ENCODE measurements around the gene P2RX7. TPM values are rescaled to one million over a fixed set of nuclear protein-coding genes. Genes with fewer than 3 reads are reported as not detected.

Gene P2RX7
- total RNA-seq, 2 donors from 2014 or later: 1.4 to 11.8 TPM

GRCh38 chr12:121167232-121167820 lies 34.6 kb downstream of the P2RX7 start:
- no peaks in the 10 kb centered on the region for H3K9me3 ChIP-seq
- TF ChIP-seq POLR2A (IDR thresholded peaks at IDR 0.05) (no peak), POLR2AphosphoS5 (IDR thresholded peaks at IDR 0.05) (no peak)
- TF ChIP-seq, protein P1, sequence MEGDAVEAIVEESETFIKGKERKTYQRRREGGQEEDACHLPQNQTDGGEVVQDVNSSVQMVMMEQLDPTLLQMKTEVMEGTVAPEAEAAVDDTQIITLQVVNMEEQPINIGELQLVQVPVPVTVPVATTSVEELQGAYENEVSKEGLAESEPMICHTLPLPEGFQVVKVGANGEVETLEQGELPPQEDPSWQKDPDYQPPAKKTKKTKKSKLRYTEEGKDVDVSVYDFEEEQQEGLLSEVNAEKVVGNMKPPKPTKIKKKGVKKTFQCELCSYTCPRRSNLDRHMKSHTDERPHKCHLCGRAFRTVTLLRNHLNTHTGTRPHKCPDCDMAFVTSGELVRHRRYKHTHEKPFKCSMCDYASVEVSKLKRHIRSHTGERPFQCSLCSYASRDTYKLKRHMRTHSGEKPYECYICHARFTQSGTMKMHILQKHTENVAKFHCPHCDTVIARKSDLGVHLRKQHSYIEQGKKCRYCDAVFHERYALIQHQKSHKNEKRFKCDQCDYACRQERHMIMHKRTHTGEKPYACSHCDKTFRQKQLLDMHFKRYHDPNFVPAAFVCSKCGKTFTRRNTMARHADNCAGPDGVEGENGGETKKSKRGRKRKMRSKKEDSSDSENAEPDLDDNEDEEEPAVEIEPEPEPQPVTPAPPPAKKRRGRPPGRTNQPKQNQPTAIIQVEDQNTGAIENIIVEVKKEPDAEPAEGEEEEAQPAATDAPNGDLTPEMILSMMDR (IDR thresholded peaks at IDR 0.05): no peak
- no peak overlapping the region for H3K27ac ChIP-seq
- intact Hi-C loops (cut with DNase I): no loop called here
- no peak overlapping the region for H3K4me3 ChIP-seq
- H3K36me3 ChIP-seq: no peaks in the 10 kb centered on the region
- H3K27me3 ChIP-seq (replicated peaks; ENCODE audit: insufficient read depth): no peaks in the 10 kb centered on the region
- no peak for DNase-seq (ENCODE audit: low spot score)
- no peaks in the 10 kb centered on the region for H3K4me1 ChIP-seq (replicated peaks)
- WGBS: 79% methylated on average over 14 of the region's 14 CpGs

DNA sequence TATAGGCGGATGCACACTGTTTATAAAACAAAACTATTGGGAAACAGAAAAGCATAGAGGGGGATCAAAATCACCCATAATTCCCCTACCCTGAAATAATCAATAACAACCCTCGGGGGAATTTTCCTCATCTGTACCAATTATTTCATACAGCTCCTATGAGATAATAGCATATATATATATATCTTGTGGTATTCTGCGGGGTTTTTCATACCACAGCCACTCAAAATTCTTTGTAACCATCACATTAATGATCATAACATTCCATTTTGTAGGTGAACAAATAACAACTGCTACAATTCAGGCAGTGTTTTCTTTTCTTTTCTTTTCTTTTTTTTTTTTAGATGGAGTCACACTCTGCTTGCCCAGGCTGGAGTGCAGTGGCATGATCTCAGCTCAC lies 35.3 kb downstream of the P2RX7 start:
- intact Hi-C loops (cut with DNase I): no loop called here
- no peak for DNase-seq (ENCODE audit: low spot score)
- no peak overlapping the region for H3K27ac ChIP-seq
- 90% methylated on average over 3 of the region's 3 CpGs for WGBS
- H3K4me3 ChIP-seq: no peak overlapping the region
- no peaks in the 10 kb centered on the region for H3K36me3 ChIP-seq
- H3K27me3 ChIP-seq (replicated peaks; ENCODE audit: insufficient read depth): no peaks in the 10 kb centered on the region
- H3K9me3 ChIP-seq: no peaks in the 10 kb centered on the region
- no peaks in the 10 kb centered on the region for H3K4me1 ChIP-seq (replicated peaks)
- no peak for TF ChIP-seq POLR2A (IDR thresholded peaks at IDR 0.05)
- TF ChIP-seq, protein P1 (IDR thresholded peaks at IDR 0.05): no peak
- TF ChIP-seq POLR2AphosphoS5 (IDR thresholded peaks at IDR 0.05): no peak

DNA sequence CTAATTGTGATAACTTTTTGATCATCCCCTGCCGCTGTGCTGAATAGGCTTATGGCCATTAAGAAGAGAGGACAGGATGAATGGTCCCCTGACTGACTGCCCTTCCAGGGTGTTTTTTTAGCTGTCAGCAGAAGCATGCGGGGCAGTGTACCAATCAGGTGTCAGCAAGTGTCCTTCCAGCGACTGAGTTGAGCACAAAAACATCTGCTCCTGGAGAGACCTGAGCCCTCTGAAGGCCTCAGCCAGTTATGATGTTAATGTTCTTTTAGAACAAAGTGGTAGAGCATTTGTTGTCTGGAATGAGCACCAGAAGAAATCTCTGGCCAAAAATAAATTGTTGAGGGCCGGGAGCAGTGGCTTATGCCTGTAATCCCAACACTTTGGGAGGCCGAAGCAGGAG lies 37.5 kb downstream of the P2RX7 start:
- H3K4me3 ChIP-seq: no peak overlapping the region
- H3K27ac ChIP-seq: no peak overlapping the region
- no peaks in the 10 kb centered on the region for H3K36me3 ChIP-seq
- no peaks in the 10 kb centered on the region for H3K4me1 ChIP-seq (replicated peaks)
- 97% methylated on average over 5 of the region's 5 CpGs for WGBS
- TF ChIP-seq, protein P1 (IDR thresholded peaks at IDR 0.05): no peak
- no peak for TF ChIP-seq POLR2AphosphoS5 (IDR thresholded peaks at IDR 0.05)
- no peak for TF ChIP-seq POLR2A (IDR thresholded peaks at IDR 0.05)
- DNase-seq (ENCODE audit: low spot score): no peak
- H3K9me3 ChIP-seq: no peaks in the 10 kb centered on the region
- intact Hi-C loops (cut with DNase I): no loop called here
- no peaks in the 10 kb centered on the region for H3K27me3 ChIP-seq (replicated peaks; ENCODE audit: insufficient read depth)

DNA sequence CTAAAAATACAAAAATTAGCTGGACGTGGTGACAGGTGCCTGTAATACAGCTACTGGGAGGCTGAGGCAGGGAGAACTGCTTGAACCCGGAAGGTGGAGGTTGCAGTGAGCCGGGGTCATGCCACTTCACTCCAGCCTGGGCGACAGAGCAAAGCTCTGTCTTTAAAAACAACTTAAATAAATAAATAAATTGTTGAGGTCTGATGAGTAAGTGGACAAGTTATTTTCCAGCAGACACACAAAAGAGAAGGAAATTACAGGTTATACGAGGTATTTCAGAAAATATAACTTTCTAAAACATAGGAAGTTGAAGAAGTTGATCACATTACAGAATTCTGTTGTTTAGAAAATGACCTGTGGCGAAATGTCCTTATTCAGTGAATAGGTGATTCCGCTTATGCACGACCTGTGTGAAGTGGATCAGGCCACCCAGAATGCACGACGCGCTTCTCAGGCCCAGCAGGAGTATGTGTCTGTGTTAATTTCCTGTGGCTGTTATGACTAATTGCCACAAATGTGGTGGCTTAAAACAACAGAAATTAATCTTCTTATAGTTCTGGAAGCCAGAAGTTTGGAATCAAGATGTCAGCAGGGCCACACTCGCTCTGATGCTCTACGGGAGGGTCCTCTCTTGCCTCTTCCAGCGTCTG lies 38.1 kb downstream of the P2RX7 start:
- intact Hi-C loops (cut with DNase I): no loop called here
- DNase-seq (ENCODE audit: low spot score): no peak
- Histone ChIP-seq H3K4me1 (replicated peaks) (no peaks in the 10 kb centered on the region), H3K4me3 (no peak overlapping the region), H3K36me3 (no peaks in the 10 kb centered on the region), H3K27me3 (replicated peaks; ENCODE audit: insufficient read depth) (no peaks in the 10 kb centered on the region), H3K9me3 (no peaks in the 10 kb centered on the region), H3K27ac (no peak overlapping the region)
- WGBS: 92% methylated on average over 14 of the region's 14 CpGs
- TF ChIP-seq POLR2AphosphoS5 (IDR thresholded peaks at IDR 0.05): no peak
- no peak for TF ChIP-seq POLR2A (IDR thresholded peaks at IDR 0.05)
- TF ChIP-seq, protein P1 (IDR thresholded peaks at IDR 0.05): no peak

GRCh38 chr12:121172145-121172544 lies 39.5 kb downstream of the P2RX7 start:
- TF ChIP-seq POLR2A (IDR thresholded peaks at IDR 0.05) (no peak), POLR2AphosphoS5 (IDR thresholded peaks at IDR 0.05) (no peak)
- TF ChIP-seq, protein P1 (IDR thresholded peaks at IDR 0.05): no peak
- no peaks in the 10 kb centered on the region for H3K27me3 ChIP-seq (replicated peaks; ENCODE audit: insufficient read depth)
- 74% methylated on average over 6 of the region's 6 CpGs for WGBS
- intact Hi-C loops (cut with DNase I): no loop called here
- no peak overlapping the region for H3K27ac ChIP-seq
- H3K9me3 ChIP-seq: no peaks in the 10 kb centered on the region
- no peak overlapping the region for H3K4me3 ChIP-seq
- no peak for DNase-seq (ENCODE audit: low spot score)
- H3K4me1 ChIP-seq (replicated peaks): no peaks in the 10 kb centered on the region
- no peaks in the 10 kb centered on the region for H3K36me3 ChIP-seq

All from prostate gland (tissue), 2 donors.